RWPE1 (cell line): ENCODE results near the gene KNG1.
"Not testable (repeated sequence)": the region's sequence is repeated elsewhere in the genome, so short reads cannot be mapped to it uniquely, and the experiment has no call there.

Experiments
- CTCF ChIA-PET: fragments of 350-600 bp; sonication (Branson Sonifier 250); formaldehyde crosslinking; extraction: SDS; loops from one replicate; lab custom pipeline; 2021; lab: Yijun Ruan, JAX
- POLR2A ChIA-PET: fragments of 400-600 bp; formaldehyde crosslinking; extraction: SDS; loops from one replicate; lab custom pipeline; 2020; ENCODE audit warnings: antibody characterized with exemption; ENCODE audit not compliant: low non-redundant PET; lab: Yijun Ruan, JAX
- DNase-seq: peaks from one replicate; pipeline ENCODE4 v3.0.0; 2012; ENCODE audit warnings: low spot score
- H3K27ac ChIP-seq: fragments of 450-650 bp; 2 replicates; pipeline ENCODE4 v1.5.1; 2017
- CTCF ChIP-seq: fragments of 450-650 bp; conservative IDR thresholded peaks from 2 replicates; pipeline ENCODE4 v1.5.1; 2017; ENCODE audit warnings: low read depth, mild to moderate bottlenecking

The KNG1 gene

GRCh38 chr3:186693843-186694242 lies 23.3 kb upstream of the KNG1 start:
- H3K27ac ChIP-seq: no peak overlapping the region
- TF ChIP-seq CTCF: no peak
- CTCF ChIA-PET: no interaction called here
- no peak for DNase-seq
- POLR2A ChIA-PET: no interaction called here

GRCh38 chr3:186694288-186695032 lies 22.7 kb upstream of the KNG1 start:
- ChIA-PET CTCF (no interaction called here), POLR2A (no interaction called here)
- H3K27ac ChIP-seq: no peak overlapping the region
- no peak for TF ChIP-seq CTCF
- peak; percentile 27 for DNase-seq

- DNase-seq: no peak
- POLR2A ChIA-PET: no interaction called here
- no peak for TF ChIP-seq CTCF
- CTCF ChIA-PET: no interaction called here
- H3K27ac ChIP-seq: no peak overlapping the region
These were observed 20.6 kb upstream of the KNG1 start for GRCh38 chr3:186696522-186696921.

GRCh38 chr3:186697510-186697909 lies 19.6 kb upstream of the KNG1 start:
- no peak for DNase-seq
- ChIA-PET POLR2A (no interaction called here), CTCF (interaction anchor here (0.7 kb wide), 1 partner anchor 83 kb away, joined by 3 read pairs; no protein-coding TSS in a partner anchor)
- TF ChIP-seq CTCF: no peak
- H3K27ac ChIP-seq: no peak overlapping the region

GRCh38 chr3:186700267-186700666 lies 16.9 kb upstream of the KNG1 start:
- H3K27ac ChIP-seq: no peak overlapping the region
- ChIA-PET POLR2A (no interaction called here), CTCF (no interaction called here)
- no peak for TF ChIP-seq CTCF
- no peak for DNase-seq

- CTCF ChIA-PET, H3K27ac ChIP-seq, POLR2A ChIA-PET, DNase-seq: not testable (repeated sequence)
These were observed 14.7 kb upstream of the KNG1 start for GRCh38 chr3:186702451-186702850.

- no peak for TF ChIP-seq CTCF
- DNase-seq: no peak
- no peak overlapping the region for H3K27ac ChIP-seq
- CTCF ChIA-PET: no interaction called here
- POLR2A ChIA-PET: no interaction called here
These were observed 11.0 kb upstream of the KNG1 start for GRCh38 chr3:186705882-186706780.
